ENCODE results near the gene PRXL2B. TPM values are rescaled to one million over a fixed set of nuclear protein-coding genes. Genes with fewer than 3 reads are reported as not detected.

The PRXL2B gene
- total and polyA plus RNA-seq, 12 donors: 16.9 to 64.0 (median 30.2) TPM

DNA sequence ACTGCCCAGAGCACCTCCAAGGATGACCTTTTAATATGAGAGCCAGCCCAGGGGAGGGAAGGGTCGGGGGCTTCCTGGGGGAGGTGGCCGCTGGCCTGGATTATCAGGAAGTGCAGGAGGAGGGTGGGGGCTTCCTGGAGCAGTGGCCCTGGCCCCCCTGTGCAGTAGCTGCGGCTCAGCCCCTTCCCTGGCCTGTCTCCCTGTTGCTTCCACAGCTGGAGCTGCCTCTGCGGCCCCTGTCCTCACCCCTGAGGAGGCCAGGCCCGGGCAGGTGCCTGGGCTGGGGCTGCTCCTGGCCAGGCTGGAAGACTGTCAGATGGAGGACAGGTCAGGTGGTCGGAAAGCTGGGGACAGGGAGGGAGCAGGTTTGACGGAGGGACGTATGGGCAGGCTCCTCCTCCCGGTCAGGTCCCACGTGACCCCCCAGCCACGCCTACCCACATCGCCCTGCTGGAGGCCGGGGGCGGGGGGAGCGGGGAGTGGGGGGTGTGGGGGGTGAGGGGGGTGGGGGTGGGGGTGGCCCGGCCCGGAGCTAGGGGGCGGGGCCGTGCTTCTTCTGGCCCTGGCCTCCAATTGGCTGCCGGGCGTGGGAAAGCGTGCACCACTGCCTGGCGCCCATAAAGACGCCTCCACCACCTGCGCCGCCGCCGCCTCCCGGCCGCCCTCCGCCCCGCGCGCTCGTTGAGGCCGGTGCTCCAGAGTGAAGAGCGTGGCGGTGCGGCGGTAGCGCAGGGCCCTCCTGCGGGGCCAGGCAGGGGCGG is 40.6 kb upstream of the PRXL2B start:
- Histone ChIP-seq H3K9me3 (replicated peaks in 1 of 3) (no peaks in the 10 kb centered on the region), H3K27me3 (no peaks in the 10 kb centered on the region), H3K4me1 (replicated peaks in 1 of 2) (peaks cover 41 to 50% of the 10 kb centered on the region in 2 donors), H3K4me3 (peak overlapping the region in 2 of 4 donors; percentile 32 to 62), H3K36me3 (replicated peaks in 1 of 2) (no peaks in the 10 kb centered on the region), H3K27ac (peak overlapping the region; percentile 24 to 98 (median 92))
- TF ChIP-seq, protein P1, sequence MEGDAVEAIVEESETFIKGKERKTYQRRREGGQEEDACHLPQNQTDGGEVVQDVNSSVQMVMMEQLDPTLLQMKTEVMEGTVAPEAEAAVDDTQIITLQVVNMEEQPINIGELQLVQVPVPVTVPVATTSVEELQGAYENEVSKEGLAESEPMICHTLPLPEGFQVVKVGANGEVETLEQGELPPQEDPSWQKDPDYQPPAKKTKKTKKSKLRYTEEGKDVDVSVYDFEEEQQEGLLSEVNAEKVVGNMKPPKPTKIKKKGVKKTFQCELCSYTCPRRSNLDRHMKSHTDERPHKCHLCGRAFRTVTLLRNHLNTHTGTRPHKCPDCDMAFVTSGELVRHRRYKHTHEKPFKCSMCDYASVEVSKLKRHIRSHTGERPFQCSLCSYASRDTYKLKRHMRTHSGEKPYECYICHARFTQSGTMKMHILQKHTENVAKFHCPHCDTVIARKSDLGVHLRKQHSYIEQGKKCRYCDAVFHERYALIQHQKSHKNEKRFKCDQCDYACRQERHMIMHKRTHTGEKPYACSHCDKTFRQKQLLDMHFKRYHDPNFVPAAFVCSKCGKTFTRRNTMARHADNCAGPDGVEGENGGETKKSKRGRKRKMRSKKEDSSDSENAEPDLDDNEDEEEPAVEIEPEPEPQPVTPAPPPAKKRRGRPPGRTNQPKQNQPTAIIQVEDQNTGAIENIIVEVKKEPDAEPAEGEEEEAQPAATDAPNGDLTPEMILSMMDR (IDR thresholded peaks at IDR 0.05): no peak
- peak in 1 of 2 donors; percentile 38 for TF ChIP-seq POLR2A (IDR thresholded peaks at IDR 0.05)
- intact Hi-C loops (cut with DNase I): loop anchor here (5.0 to 10.0 kb wide), 3 partner anchors 129 to 351 kb away; partner anchors contain the start of genes FAAP20 (in 1 of the 2) and PEX10 (in 1 of the 2)
- WGBS, 4 donors: 2 to 20% (median 7%) methylated on average over 2 to 42 of the region's 43 CpGs
- DNase-seq: peak; percentile 93 to 97 (median 94)

DNA sequence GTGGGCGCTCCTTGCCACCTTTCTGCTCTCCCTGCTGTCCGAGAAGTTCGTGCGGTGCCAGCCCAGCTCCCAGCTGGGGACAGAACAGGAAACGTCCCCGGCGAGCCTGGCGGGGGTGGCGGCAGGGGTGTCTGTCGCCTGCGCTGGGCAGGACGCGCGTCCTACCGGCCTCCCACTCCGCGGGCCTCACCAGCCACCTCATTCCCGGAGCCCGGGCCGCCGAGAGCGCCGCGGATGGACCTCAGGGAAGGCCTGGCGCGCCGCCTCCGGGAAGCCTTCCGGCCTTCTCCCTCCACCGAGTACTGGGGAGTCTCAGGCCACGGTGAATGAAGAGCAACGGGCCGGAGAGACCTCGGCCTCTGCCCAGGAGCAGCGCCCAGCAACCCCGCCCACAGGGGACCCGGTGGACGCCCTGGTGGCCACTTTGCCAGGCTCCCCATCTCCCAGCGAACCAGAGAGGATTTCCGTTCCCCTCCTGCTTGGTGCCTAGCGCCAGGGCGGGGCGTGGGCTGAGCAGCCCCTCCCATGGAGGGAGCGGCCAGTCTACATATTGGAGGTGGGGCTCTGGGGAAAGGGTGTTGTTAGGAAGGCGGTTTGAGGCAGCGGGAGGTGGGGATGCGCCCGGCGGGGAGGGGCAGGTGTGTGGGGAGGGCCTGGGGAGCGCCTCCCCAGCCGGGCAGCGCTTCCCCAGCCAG is 39.9 kb upstream of the PRXL2B start:
- peak; percentile 83 to 91 (median 86) for DNase-seq
- Histone ChIP-seq H3K4me1 (replicated peaks in 1 of 2) (peaks cover 41 to 50% of the 10 kb centered on the region in 2 donors), H3K36me3 (replicated peaks in 1 of 2) (no peaks in the 10 kb centered on the region), H3K27me3 (no peaks in the 10 kb centered on the region), H3K9me3 (replicated peaks in 1 of 3) (no peaks in the 10 kb centered on the region), H3K4me3 (peak overlapping the region in 2 of 4 donors; percentile 32 to 62), H3K27ac (peak overlapping the region; percentile 24 to 98 (median 92))
- 0 to 2% (median 1%) methylated on average over 9 to 52 of the region's 52 CpGs for WGBS, 4 donors
- TF ChIP-seq POLR2A (IDR thresholded peaks at IDR 0.05): peak in 1 of 2 donors; percentile 27
- TF ChIP-seq, protein P1 (IDR thresholded peaks at IDR 0.05): peak in 4 of 6 experiments; percentile 27 to 49 (median 35)
- intact Hi-C loops (cut with DNase I): loop anchor here (5.0 to 10.0 kb wide), 3 partner anchors 129 to 352 kb away; partner anchors contain the start of genes FAAP20 (in 1 of the 2) and PEX10 (in 1 of the 2)

DNA sequence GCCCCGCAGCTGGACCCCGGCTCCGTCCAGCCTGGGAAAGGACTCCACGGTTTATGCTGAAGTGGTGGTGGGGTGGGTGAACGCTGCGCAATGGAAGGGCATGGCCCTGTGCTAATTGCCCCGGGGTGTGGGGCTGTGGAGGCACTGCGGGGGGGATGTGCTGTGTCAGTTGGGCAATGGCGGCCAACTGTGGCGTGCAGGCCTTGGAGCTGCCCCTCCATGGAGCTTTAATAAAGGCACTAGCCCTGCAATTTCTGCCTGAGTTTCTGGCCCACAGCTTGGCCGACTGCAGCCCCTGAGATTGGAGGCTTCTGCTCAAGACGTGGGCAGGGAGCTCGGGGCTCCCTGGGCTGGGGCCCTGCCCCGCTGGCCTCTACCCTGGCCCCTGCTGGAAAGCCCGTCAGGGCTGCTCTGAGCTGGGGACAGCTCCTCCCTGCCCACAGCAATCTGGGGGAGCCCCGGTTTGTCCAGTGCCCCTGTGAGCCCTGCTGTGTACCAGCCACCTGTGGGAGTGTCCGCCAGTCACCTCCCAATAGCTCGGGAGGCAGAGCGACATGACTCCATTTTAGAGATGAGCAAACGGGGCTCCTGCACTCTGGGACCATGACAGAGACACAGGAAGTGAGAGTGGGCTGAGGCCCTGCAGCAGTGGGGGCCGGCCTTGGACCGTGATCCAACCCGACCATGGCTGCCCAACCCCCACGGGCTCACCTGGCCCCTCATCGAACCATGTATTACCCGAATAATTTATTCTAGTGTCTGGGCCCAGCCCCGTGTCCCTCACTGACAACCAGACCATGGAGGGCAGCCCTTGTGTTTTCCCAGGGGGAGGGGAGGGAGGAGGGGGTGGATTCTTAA is 39.1 kb upstream of the PRXL2B start:
- Histone ChIP-seq H3K36me3 (replicated peaks in 1 of 2) (no peaks in the 10 kb centered on the region), H3K27ac (peak overlapping the region; percentile 91 to 98 (median 95)), H3K4me1 (replicated peaks in 1 of 2) (peaks cover 41 to 50% of the 10 kb centered on the region in 2 donors), H3K9me3 (replicated peaks in 1 of 3) (no peaks in the 10 kb centered on the region), H3K4me3 (peak overlapping the region in 2 of 4 donors; percentile 32 to 62), H3K27me3 (no peaks in the 10 kb centered on the region)
- WGBS, 4 donors: 14 to 29% (median 25%) methylated on average over 8 to 27 of the region's 27 CpGs
- DNase-seq: peak in 2 of 7 donors; percentile 28 to 72
- intact Hi-C loops (cut with DNase I): loop anchor here (5.0 to 10.0 kb wide), 3 partner anchors 130 to 353 kb away; partner anchors contain the start of genes FAAP20 (in 1 of the 2) and PEX10 (in 1 of the 2)
- TF ChIP-seq POLR2A (IDR thresholded peaks at IDR 0.05): no peak
- TF ChIP-seq, protein P1 (IDR thresholded peaks at IDR 0.05): no peak

All from adrenal gland (tissue), 12 donors.